Coronary artery (tissue), 2 donors: ENCODE measurements around the gene CZIB.

Source experiments
- DNase-seq: peaks from one replicate; pipeline ENCODE4 v3.0.0-alpha.2; 2017; ENCODE audit warnings: low spot score
- H3K27ac ChIP-seq, 2 donors: fragments of 200-600 bp; sonication (generic); one replicate each; pipeline ENCODE4 v1.5.1; 2016 to 2019
- H3K4me3 ChIP-seq: fragments of 200-600 bp; sonication (generic); 2 replicates; pipeline ENCODE4 v1.5.1; 2016; ENCODE audit warnings: mild to moderate bottlenecking, moderate library complexity
- CTCF ChIP-seq: fragments of 200-600 bp; sonication (generic); IDR thresholded peaks from one replicate; pipeline ENCODE4 v1.5.1; 2019; ENCODE audit warnings: antibody characterized with exemption

Gene CZIB

GRCh38 chr1:53260631-53261247, 40.3 kb upstream of the CZIB start:
- no peak for DNase-seq
- Histone ChIP-seq H3K4me3 (no peak overlapping the region), H3K27ac (no peak overlapping the region)
- TF ChIP-seq CTCF, result no peak

- H3K4me3 ChIP-seq, result no peak overlapping the region
- DNase-seq, result no peak
- TF ChIP-seq CTCF, result no peak
- no peak overlapping the region for H3K27ac ChIP-seq
Measured at GRCh38 chr1:53259932-53260331, 39.5 kb upstream of the CZIB start.

GRCh38 chr1:53258216-53258615, 37.8 kb upstream of the CZIB start:
- TF ChIP-seq CTCF, result no peak
- no peak overlapping the region for H3K4me3 ChIP-seq
- no peak overlapping the region for H3K27ac ChIP-seq
- no peak for DNase-seq

GRCh38 chr1:53257454-53258081, 37.1 kb upstream of the CZIB start:
- Histone ChIP-seq H3K4me3 (no peak overlapping the region), H3K27ac (no peak overlapping the region)
- DNase-seq, result no peak
- TF ChIP-seq CTCF, result no peak

GRCh38 chr1:53256511-53257453, 36.3 kb upstream of the CZIB start:
- Histone ChIP-seq H3K27ac (no peak overlapping the region), H3K4me3 (no peak overlapping the region)
- no peak for DNase-seq
- no peak for TF ChIP-seq CTCF

GRCh38 chr1:53255031-53255430, 34.6 kb upstream of the CZIB start:
- H3K4me3 ChIP-seq, result no peak overlapping the region
- no peak for DNase-seq
- H3K27ac ChIP-seq, result no peak overlapping the region
- TF ChIP-seq CTCF, result no peak
